Peyer's patch (tissue), 4 donors: ENCODE results near the gene STAU1.

Experiments
- POLR2A ChIP-seq, 2 donors: fragments of 450-650 bp; IDR thresholded peaks; one replicate each; pipeline ENCODE4 v1.5.1; 2017; ENCODE audit warnings: antibody characterized with exemption in 2 of 2, mild to moderate bottlenecking in 2 of 2, moderate library complexity in 2 of 2
- TF ChIP-seq, protein P1 (sequence below), 6 experiments: fragments of 450-650 bp in 4 of 6; fragments of 200-600 bp in 2 of 6; sonication (generic) in 1 of 6; IDR thresholded peaks; one replicate each; pipeline ENCODE4 v1.5.1; 2017 to 2019; ENCODE audit warnings: antibody characterized with exemption in 6 of 6, mild to moderate bottlenecking in 3 of 6, moderate library complexity in 1 of 6

DNA sequence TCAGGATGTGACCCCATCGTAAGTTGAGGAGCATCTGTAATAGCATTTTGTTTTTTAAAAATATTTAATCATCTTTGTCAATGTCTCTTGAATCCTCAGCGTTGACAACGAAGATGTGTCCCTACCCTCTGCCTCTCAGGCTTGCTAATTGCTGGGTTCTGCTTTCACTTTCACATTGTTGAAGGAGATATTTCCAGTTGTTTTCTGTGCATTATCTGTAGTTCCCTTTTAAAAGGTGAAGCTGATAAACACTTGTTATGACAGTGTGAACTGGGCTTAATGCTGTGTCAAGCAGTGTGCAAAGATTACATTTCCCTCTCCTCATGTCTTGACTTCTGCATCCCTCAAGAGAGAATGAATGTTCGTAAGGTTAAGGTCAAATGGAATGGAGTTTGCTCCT is 87.2 kb downstream of the STAU1 start:
- TF ChIP-seq, protein P1, sequence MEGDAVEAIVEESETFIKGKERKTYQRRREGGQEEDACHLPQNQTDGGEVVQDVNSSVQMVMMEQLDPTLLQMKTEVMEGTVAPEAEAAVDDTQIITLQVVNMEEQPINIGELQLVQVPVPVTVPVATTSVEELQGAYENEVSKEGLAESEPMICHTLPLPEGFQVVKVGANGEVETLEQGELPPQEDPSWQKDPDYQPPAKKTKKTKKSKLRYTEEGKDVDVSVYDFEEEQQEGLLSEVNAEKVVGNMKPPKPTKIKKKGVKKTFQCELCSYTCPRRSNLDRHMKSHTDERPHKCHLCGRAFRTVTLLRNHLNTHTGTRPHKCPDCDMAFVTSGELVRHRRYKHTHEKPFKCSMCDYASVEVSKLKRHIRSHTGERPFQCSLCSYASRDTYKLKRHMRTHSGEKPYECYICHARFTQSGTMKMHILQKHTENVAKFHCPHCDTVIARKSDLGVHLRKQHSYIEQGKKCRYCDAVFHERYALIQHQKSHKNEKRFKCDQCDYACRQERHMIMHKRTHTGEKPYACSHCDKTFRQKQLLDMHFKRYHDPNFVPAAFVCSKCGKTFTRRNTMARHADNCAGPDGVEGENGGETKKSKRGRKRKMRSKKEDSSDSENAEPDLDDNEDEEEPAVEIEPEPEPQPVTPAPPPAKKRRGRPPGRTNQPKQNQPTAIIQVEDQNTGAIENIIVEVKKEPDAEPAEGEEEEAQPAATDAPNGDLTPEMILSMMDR (IDR thresholded peaks at IDR 0.05) = no peak
- no peak for TF ChIP-seq POLR2A (IDR thresholded peaks at IDR 0.05)
